NCI-H2081 (cell line): ENCODE results near the gene NCOA7.
"Not testable (repeated sequence)": the region's sequence is repeated elsewhere in the genome, so short reads cannot be mapped to it uniquely, and the experiment has no call there.

ENCODE experiments used
- DNase-seq, 2 experiments: peaks; one replicate each; lab custom pipeline; 2025; lab: John Stamatoyannopoulos, UW

The NCOA7 gene

DNA sequence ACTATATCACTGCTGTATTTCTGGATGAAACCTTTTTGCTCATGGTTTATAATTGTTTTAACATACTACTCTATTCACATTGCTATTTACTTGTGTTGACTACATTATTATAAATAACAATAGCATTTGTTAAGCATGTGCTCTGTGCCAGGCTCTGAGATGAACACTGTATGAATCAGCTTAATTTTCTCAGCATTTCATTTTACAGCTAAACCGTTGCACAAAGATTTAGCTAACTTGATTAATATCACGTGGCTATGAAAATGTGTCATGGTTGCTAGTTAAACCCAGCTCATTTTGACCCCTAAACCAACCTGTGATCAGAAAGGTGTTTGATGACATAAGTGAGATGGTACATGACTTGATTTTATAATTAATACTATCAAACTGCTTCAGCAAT lies 77.5 kb downstream of the NCOA7 start:
- no peak for DNase-seq

DNA sequence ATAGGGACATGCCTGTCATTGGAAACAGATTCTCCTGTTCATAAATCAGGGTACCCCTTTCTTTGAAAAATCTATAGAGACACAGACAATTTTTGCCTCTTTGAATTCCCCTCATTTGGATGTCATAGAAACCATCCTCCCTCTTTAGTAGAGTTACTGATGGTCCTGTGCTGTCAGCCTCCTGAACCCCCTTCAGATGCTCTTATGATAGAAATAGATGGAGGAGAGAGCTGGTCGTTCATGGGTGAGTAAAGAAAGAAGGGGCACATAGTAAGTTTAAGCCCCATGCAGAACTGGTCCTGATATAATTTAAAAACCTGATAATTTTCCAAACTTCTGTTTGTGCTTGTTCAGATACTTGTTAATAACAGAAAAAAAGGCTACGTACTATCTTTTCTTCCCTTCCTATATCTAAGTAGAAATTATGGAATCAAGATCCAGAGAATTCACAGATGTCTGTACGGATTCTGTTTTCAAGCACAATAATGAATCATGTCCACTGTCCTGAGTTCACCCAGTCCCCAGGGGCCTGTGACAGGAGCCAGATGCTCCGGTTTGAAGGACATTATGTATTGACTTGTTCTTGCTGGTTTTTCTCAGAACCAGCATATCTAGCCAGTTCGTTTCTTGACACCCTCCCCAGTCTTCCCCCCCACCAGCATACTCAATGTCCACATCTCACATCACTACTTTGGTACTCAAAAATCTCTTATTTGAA lies 78.1 kb downstream of the NCOA7 start:
- no peak for DNase-seq

DNA sequence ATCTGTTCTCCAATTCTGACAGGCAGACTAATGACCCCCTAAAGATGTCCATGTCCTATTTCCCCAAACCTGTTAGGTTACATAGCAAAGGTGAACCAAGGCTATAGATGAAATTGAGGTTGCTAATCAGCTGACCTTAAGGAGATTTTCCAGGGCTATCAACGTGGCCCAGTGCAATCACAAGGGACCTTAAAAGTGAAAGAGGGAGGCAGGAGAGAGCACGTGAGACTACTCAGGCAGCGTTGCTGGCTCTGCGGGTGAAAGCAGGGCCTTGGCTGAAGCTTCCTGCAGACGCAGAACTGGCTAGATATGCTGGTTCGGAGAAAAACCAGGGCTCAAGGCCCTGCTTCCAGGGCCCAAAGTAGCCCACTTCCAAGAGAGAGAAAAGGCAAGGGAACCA lies 78.7 kb downstream of the NCOA7 start:
- no peak for DNase-seq

DNA sequence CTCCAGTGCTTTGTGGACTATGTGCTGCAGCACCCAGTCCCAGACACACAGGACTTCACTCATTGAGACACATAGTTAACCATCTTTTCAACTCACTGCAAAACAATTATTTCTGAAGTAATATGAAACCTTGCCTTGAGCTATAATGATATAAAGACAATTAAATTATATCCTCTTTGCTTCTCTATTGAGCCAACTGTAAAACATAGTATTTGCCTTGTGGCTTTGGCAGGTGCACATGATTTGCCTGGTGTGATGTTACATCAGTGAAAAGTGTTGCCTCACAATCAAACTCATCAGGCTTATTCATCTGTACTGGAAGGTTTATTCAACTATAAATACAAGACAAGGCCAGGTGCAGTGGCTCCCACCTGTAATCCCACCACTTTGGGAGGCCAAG lies 80.6 kb downstream of the NCOA7 start:
- DNase-seq: peak; percentile 37 to 87

DNA sequence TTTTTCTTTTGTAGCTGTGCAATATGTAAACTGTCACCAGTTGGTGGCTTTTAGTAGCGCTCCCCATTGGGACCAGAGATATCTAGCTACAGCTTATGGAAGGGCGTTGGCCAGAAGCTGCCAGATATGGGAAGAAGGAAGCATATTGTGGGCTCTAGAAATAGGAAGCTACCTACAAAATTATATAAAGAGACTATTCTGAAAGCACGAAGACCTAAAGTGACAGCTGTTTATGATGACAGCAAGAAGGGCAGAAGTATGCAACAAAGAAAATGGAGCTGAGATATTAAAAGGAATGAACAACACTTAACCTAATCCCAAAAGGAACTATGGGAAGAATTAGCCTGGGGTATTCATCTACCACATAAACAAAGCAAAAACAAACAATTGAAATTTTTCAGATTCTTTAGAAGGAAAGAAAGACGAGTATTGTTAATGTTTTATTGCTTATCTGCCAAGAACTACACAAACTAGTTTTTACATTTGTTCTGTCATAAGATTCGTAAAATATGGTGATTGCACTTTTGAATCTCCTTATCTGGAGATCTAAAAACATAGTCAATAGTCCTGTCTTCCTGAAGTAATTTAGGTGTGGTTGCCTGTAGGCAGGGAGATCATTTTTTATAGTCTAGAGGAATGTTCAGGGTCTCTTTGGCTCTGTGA lies 81.6 kb downstream of the NCOA7 start:
- no peak for DNase-seq

DNA sequence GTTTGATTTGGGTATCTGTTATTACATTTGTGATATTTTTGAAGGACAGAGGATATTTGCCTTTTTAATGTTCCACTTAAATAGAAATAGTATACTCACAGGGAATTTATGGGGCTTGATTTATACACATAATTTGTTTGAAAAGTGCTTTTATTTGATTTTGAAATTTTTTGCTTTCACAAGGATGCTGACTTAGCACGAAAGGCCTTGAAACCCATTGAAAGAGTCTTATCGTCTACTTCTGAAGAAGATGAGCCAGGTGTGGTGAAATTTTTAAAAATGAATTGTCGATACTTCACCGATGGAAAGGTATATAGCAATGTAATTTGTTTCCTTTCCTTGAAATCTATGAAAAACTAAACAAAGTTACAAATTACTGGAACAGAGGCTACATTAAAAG lies 91.5 kb downstream of the NCOA7 start:
- DNase-seq: no peak

DNA sequence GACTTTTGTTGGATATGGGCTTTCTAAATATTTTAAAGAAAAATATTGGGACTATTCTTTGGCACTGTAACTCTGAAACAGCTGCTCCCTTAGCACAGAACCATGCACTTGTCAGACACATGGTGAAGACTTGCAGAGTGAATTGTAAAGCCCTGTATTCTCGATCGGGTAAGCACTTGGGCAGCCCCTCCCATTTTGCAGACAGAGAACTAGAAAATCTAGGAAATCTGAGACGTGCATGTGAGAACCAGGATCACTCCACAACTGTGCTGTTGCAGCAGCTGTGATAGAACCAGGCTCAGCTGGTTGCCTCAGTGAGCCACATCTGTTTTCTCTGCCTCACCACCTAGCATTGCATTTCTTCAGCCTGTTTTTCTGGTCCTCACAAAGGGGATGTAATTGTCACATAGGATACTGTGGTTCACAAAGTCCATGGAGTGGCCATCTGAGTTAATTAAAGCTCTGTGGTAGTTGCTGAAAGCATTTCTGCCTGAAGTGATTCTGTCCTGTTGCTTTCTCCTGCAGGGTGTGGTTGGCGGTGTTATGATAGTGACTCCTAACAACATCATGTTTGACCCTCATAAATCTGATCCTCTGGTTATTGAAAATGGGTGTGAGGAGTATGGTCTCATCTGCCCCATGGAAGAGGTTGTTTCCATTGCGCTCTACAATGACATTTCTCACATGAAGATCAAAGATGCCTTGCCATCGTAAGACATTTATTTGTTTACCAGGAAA lies 94.0 kb downstream of the NCOA7 start:
- DNase-seq: no peak

DNA sequence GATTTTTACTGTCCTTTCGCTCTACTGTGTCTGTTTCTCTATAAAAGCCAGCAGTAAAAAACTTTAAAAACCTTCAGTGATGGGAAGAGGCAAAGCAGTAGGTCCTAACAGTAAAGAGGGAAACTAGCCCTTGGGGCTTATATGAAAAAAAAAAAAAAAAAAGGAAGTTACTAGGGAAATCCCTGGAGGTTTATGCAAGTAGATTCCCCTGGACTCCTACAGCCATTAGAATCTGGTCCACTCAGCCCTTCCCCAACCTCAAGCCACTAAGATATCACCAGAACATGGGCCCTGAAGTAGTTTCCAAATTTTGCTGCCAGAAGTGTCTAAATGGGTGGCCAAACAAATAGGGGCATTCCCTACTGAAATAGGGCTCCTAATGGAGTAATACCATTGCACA lies 95.3 kb downstream of the NCOA7 start:
- no peak for DNase-seq

DNA sequence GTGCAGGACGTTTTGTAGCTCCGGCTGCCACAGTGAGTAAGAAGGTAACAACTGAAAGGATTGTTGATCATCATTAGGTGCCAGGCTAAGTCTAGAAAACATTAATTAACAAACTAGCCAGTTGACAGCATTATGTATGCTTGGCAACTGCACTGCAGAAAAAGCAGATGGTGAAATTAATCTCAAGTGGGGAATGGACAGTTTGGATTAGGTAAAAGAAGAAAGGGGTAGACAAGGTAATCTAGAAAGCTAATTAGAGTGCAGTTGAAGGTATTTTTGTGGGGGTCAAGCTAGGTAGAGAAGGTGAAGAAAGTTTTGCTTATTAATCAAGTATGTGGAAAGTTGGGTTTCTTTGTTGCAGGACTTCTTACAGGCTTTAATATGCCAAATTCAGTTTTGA lies 96.2 kb downstream of the NCOA7 start:
- DNase-seq: peak in 1 of 2 experiments; percentile 28

DNA sequence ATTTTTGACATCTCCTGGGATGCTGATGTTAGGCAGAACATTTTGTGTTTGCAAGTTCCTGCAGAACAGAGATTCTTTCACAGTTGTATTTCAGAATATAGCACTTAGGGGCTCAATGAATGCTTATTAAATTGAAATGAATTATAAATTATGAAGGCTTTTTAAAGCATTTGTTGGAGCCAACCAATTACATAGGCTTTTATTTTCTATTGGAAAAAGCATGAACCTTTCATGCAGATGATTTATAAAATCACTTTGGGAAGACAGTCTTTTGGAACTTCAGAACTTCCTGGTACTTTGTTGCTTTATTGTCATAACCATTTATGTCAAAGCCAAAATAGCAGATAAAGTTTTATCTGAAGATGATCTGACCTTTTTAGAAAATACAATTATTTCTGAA lies 96.6 kb downstream of the NCOA7 start:
- no peak for DNase-seq

DNA sequence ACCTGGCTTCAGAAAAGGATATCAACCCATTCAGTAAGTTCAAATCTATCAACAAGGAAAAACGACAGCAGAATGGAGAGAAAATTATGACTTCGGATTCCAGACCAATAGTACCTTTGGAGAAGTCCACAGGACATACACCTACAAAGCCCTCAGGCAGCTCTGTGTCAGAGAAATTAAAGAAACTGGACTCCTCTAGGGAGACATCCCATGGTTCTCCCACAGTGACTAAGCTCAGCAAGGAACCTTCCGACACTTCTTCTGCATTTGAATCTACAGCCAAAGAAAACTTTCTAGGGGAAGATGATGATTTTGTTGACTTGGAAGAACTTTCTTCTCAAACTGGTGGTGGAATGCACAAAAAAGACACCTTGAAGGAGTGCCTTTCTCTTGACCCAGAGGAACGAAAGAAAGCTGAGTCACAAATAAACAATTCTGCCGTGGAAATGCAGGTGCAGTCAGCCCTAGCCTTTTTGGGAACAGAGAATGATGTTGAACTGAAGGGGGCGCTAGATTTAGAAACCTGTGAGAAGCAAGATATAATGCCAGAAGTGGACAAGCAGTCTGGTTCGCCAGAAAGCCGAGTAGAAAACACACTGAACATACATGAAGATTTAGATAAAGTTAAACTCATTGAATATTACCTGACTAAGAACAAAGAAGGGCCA lies 98.4 kb downstream of the NCOA7 start:
- DNase-seq: no peak

DNA sequence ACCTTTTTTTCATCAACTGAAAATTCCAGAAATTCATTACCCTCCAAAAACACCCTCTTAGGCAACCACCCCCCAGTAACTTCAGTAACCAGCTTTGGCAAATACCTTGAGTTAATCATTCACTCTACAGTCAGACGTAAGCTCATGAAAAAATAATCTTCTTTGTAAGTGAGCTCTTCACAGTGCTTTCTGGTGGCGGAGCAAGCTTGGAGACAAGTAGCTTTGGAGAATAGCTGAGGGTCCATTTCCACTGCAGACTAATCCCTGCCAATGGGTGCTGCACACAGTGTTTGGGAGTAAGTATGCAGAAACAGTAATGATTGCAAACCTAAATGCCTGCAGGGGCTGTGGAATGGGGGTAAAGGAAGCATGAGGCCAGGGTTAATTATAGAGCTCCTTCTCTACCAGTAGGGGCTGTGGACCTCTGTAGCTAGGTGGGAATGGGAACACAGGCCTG lies 109.0 kb downstream of the NCOA7 start:
- no peak for DNase-seq

DNA sequence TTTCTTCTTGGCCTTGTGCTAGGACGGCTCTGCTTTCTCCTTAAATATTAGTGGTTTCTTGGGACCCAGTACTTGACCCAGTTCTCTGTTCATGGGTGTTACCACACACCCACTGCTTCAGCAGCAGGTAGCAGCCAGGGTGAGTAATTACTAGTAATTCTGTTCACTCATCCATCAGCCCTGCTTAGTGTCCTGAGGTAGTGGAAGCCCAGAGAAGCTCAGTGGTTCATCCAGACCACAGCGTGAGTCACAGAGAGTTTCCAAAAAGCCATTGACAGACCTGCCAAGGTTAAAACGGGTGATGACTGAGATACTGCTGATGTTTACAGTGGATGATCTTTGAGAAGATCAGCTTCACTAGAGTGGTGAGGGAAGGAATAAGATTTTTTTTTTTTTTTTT lies 114.1 kb downstream of the NCOA7 start:
- no peak for DNase-seq

DNA sequence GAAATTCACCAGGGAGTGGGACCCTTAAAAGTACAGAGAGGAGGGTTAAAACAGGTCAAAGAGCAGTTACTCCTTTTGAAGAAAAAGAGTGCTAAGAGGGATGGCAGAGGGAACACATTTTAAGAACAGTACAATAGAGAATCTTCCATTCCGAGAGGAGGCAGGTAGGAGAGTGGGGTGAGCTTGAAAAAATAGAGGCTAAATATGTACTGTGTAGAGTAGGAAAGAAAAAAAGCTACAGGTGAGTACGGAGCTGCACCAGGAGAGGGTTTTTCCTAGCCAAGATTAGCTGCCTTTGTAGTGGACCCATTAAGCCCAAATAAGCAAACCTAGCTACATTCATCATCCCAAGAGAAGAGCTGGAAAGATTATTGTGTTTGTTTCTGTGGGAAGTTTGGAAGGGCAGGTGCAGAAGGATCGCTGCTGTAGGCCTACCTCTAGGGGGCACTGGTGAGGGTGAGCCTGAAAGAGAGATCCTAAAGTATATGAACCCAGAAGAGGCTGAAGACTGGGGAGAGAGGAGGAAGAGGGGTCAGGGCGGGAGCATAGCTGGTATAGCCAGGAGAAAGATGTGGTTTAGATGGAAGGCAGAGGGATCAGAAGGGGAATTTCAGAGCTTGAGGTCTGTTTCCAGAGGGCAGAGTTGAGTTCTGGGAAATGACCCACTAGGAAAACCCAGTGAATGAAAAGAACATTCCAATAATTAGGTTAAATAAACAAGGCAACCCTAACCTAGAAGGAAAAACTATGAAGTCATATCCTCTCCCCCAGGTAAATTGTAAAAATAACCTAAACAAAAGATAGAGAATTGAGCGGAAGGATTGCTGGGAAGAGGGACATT lies 115.6 kb downstream of the NCOA7 start:
- DNase-seq: no peak

DNA sequence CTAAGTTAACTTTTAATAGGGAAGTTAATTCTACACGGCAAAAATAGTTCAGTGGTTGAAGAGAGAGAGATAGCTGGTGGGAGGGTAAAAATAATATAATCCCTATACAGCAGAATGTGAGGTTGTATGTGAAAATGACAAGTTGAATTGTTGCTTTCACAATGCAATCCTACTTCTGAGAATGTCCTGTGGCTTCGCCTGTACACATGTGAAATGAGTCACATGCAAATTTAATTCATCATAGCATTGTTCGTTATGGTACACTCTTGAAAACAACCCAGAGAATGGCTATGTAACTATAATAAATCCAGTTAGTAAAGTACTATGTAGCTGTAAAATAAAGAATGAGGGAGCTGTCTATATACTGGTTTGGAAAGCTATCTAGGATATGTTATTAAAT lies 119.8 kb downstream of the NCOA7 start:
- DNase-seq: no peak

DNA sequence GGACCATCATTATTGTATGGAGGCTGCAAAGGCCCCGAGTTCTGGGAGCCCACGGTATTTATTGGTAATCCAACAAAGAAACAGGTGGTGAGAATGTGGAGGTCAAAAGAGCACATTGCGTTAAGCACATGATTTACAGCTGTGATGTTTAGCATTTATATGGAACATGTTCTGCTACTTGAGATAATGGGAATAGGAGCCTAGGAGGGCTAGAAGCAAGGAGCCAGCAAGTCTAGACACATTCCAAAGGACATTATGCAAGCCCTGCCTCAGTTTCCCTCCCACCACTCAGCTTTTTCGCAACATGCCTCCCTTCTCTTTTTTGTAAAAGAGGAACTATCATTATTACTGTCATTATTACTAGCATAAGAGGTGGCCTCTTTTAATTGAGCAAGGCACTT lies 120.3 kb downstream of the NCOA7 start:
- not testable (repeated sequence) for DNase-seq

DNA sequence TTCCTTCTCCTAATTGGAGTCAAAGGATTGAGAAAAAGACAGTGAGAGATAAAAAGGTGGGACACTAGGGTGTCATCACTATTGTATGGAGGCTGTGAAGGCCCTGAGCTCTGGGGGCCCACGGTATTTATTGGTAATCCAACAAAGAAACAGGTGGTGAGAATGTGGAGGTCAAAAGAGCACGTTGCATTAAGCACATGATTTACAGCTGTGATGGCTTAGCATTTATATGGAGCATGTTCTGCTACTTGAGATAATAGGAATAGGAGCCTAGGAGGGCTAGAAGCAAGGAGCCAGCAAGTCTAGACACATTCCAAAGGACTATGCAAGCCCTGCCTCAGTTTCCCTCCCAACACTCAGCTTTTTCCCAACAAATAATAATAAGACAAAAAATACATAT lies 121.7 kb downstream of the NCOA7 start:
- DNase-seq: not testable (repeated sequence)

DNA sequence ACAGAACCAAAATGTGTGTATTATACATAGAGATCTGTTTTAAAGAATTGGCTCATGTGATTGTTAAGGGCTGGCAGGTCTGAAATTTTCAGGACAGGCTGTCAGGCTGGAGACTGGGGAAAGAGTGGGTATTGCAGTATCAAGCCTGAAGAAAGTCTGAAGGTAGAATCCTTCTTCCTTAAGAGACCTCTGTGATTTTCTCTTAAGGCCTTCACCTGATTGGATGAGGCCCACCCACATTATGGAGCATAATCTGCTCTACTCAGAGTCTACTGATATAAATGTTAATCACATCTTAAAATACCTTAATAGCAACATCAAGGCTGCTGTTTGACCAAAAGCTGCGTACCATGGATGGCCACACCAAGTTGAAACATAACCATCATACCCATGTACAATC lies 122.4 kb downstream of the NCOA7 start:
- no peak for DNase-seq

DNA sequence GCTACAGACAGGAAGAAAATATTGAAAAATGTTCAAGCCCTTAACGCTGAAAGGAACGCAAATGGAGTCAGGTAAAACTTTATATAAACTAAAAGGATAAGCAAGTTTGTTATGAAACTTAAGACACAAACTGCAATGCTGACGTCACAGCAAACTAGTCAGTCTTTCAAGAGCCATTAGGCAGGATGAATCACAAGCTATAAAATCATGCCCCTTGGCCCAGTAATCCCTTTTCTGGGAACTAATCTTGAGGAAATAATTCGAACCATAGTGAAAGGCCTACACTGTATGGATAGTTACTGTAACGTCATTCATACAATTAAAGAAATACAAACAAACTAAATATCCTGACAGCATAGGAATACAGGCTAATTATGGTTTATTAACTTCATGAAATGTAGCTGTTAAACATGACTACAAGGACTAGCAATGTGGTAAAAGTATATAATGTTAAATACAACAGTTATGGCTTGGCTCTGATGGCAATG lies 123.1 kb downstream of the NCOA7 start:
- no peak for DNase-seq

DNA sequence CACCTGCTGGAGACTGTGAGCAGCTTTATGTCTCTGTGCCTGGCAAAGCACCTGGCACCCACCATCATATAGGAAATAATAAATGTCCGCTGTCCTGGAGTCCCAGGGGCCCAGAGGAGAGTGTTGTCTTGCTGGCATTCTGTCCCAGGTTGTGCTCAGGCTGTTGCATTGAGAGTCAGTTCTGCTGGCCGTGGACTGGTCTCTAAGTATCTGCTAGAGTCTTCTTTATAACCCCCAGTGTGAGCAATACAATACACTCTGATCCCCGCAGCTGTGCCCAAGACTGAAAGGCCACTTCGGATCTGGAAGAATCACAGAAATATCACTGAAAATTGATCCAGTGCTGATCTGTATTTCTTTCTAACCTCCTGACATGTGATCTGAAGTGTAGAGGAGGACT lies 127.5 kb downstream of the NCOA7 start:
- DNase-seq: peak; percentile 1 to 53
